ENCODE results near the gene ATP10A.

Gene ATP10A

GRCh38 chr15:25797511-25797935, 65.6 kb downstream of the ATP10A start:
- Histone ChIP-seq H3K27ac (ENCODE audit: low read depth, low read length) (no peak overlapping the region), H3K27me3 (ENCODE audit: control insufficient read depth in 1 of 2, insufficient read depth in 2 of 2, low read length in 2 of 2) (no peaks in the 10 kb centered on the region), H3K4me3 (ENCODE audit: low read depth in 1 of 2, low read length in 2 of 2) (no peak overlapping the region), H3K9me3 (ENCODE audit: control insufficient read depth in 1 of 2, low read length in 2 of 2) (peaks cover 5 to 23% of the 10 kb centered on the region in 2 donors), H3K4me1 (ENCODE audit: control insufficient read depth in 1 of 2, insufficient read depth in 2 of 2, low read length in 2 of 2) (no peaks in the 10 kb centered on the region), H3K9ac (ENCODE audit: low read depth in 1 of 2, low read length in 2 of 2) (no peak overlapping the region), H3K36me3 (ENCODE audit: control insufficient read depth in 1 of 2, insufficient read depth in 2 of 2, low read length in 2 of 2) (no peaks in the 10 kb centered on the region)

- Histone ChIP-seq H3K9me3 (ENCODE audit: control insufficient read depth in 1 of 2, low read length in 2 of 2) (peaks cover 4 to 23% of the 10 kb centered on the region in 2 donors), H3K36me3 (ENCODE audit: control insufficient read depth in 1 of 2, insufficient read depth in 2 of 2, low read length in 2 of 2) (no peaks in the 10 kb centered on the region), H3K27me3 (ENCODE audit: control insufficient read depth in 1 of 2, insufficient read depth in 2 of 2, low read length in 2 of 2) (no peaks in the 10 kb centered on the region), H3K4me3 (ENCODE audit: low read depth in 1 of 2, low read length in 2 of 2) (no peak overlapping the region), H3K9ac (ENCODE audit: low read depth in 1 of 2, low read length in 2 of 2) (no peak overlapping the region), H3K4me1 (ENCODE audit: control insufficient read depth in 1 of 2, insufficient read depth in 2 of 2, low read length in 2 of 2) (no peaks in the 10 kb centered on the region), H3K27ac (ENCODE audit: low read depth, low read length) (no peak overlapping the region)
Measured at GRCh38 chr15:25797035-25797434, 66.1 kb downstream of the ATP10A start.

DNA sequence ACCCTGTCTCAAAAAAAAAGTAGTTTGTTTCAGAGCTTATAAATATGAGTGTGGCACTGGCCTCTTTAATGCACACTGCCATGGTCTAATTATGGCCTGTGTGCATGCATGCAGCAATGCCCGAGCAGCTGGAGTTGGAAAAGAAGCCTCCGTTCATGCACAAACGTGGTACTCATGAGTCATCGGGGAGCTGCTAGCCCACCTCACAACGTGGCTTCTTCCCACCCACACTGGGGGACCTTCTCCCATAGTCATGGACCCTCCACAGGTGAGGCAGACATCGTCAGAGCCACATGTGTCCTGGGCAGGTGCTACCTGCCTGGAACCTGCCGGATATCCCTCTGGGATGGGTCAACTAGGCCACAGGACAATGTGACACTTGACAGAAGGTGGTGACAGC, 66.7 kb downstream of the ATP10A start:
- H3K27me3 ChIP-seq (ENCODE audit: control insufficient read depth in 1 of 2, insufficient read depth in 2 of 2, low read length in 2 of 2) = no peaks in the 10 kb centered on the region
- H3K27ac ChIP-seq (ENCODE audit: low read depth, low read length) = no peak overlapping the region
- no peak overlapping the region for H3K4me3 ChIP-seq (ENCODE audit: low read depth in 1 of 2, low read length in 2 of 2)
- H3K4me1 ChIP-seq (ENCODE audit: control insufficient read depth in 1 of 2, insufficient read depth in 2 of 2, low read length in 2 of 2) = no peaks in the 10 kb centered on the region
- no peak overlapping the region for H3K9ac ChIP-seq (ENCODE audit: low read depth in 1 of 2, low read length in 2 of 2)
- H3K9me3 ChIP-seq (ENCODE audit: control insufficient read depth in 1 of 2, low read length in 2 of 2) = peaks cover 4 to 18% of the 10 kb centered on the region in 2 donors
- no peaks in the 10 kb centered on the region for H3K36me3 ChIP-seq (ENCODE audit: control insufficient read depth in 1 of 2, insufficient read depth in 2 of 2, low read length in 2 of 2)

GRCh38 chr15:25795712-25796111, 67.4 kb downstream of the ATP10A start:
- no peak overlapping the region for H3K9ac ChIP-seq (ENCODE audit: low read depth in 1 of 2, low read length in 2 of 2)
- no peaks in the 10 kb centered on the region for H3K4me1 ChIP-seq (ENCODE audit: control insufficient read depth in 1 of 2, insufficient read depth in 2 of 2, low read length in 2 of 2)
- no peaks in the 10 kb centered on the region for H3K36me3 ChIP-seq (ENCODE audit: control insufficient read depth in 1 of 2, insufficient read depth in 2 of 2, low read length in 2 of 2)
- no peak overlapping the region for H3K4me3 ChIP-seq (ENCODE audit: low read depth in 1 of 2, low read length in 2 of 2)
- peaks cover 4 to 15% of the 10 kb centered on the region in 2 donors for H3K9me3 ChIP-seq (ENCODE audit: control insufficient read depth in 1 of 2, low read length in 2 of 2)
- H3K27ac ChIP-seq (ENCODE audit: low read depth, low read length) = no peak overlapping the region
- H3K27me3 ChIP-seq (ENCODE audit: control insufficient read depth in 1 of 2, insufficient read depth in 2 of 2, low read length in 2 of 2) = no peaks in the 10 kb centered on the region

GRCh38 chr15:25795061-25795460, 68.1 kb downstream of the ATP10A start:
- Histone ChIP-seq H3K9me3 (ENCODE audit: control insufficient read depth in 1 of 2, low read length in 2 of 2) (peaks cover 4 to 11% of the 10 kb centered on the region in 2 donors), H3K27me3 (ENCODE audit: control insufficient read depth in 1 of 2, insufficient read depth in 2 of 2, low read length in 2 of 2) (no peaks in the 10 kb centered on the region), H3K36me3 (ENCODE audit: control insufficient read depth in 1 of 2, insufficient read depth in 2 of 2, low read length in 2 of 2) (no peaks in the 10 kb centered on the region), H3K4me1 (ENCODE audit: control insufficient read depth in 1 of 2, insufficient read depth in 2 of 2, low read length in 2 of 2) (no peaks in the 10 kb centered on the region), H3K9ac (ENCODE audit: low read depth in 1 of 2, low read length in 2 of 2) (no peak overlapping the region), H3K27ac (ENCODE audit: low read depth, low read length) (no peak overlapping the region), H3K4me3 (ENCODE audit: low read depth in 1 of 2, low read length in 2 of 2) (no peak overlapping the region)

DNA sequence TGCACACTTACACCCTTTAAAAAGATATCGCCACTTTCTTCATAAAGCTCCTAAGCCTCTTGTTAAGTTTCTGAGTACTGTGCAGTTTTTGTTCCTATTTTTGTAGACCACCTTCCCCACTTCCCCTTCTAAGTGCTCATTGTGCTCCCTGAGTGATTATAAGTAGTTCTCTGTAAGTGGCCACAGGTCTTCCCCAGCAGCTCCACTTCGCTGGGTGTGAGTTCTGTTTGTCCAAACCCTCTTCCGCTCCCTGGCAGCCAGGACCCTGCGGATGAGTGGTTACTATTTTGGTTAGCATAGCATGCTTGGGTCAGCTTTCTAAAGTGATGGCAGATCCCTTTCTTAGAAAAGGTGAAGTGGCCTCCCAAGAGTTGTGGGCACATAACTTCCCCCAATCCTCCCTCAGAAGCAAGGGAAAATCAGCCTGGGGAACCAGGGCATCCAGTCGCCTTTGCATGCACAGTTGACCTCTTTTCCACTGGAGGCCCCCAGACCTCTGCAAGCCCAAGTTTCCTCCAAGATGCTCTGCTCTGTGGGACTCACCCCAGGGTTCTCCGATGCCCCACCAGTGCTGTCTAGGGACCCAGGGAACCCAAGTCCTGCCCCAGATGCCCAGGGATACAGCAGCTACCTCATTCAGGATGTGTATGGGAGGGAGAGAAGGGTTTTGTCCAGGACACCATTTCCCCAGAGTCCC, 69.6 kb downstream of the ATP10A start:
- Histone ChIP-seq H3K4me3 (ENCODE audit: low read depth in 1 of 2, low read length in 2 of 2) (no peak overlapping the region), H3K27me3 (ENCODE audit: control insufficient read depth in 1 of 2, insufficient read depth in 2 of 2, low read length in 2 of 2) (no peaks in the 10 kb centered on the region), H3K27ac (ENCODE audit: low read depth, low read length) (no peak overlapping the region), H3K9me3 (ENCODE audit: control insufficient read depth in 1 of 2, low read length in 2 of 2) (peaks cover 4 to 14% of the 10 kb centered on the region in 2 donors), H3K4me1 (ENCODE audit: control insufficient read depth in 1 of 2, insufficient read depth in 2 of 2, low read length in 2 of 2) (no peaks in the 10 kb centered on the region), H3K9ac (ENCODE audit: low read depth in 1 of 2, low read length in 2 of 2) (no peak overlapping the region), H3K36me3 (ENCODE audit: control insufficient read depth in 1 of 2, insufficient read depth in 2 of 2, low read length in 2 of 2) (no peaks in the 10 kb centered on the region)

- Histone ChIP-seq H3K9me3 (ENCODE audit: control insufficient read depth in 1 of 2, low read length in 2 of 2) (peaks cover 4 to 14% of the 10 kb centered on the region in 2 donors), H3K9ac (ENCODE audit: low read depth in 1 of 2, low read length in 2 of 2) (no peak overlapping the region), H3K27me3 (ENCODE audit: control insufficient read depth in 1 of 2, insufficient read depth in 2 of 2, low read length in 2 of 2) (no peaks in the 10 kb centered on the region), H3K4me3 (ENCODE audit: low read depth in 1 of 2, low read length in 2 of 2) (no peak overlapping the region), H3K27ac (ENCODE audit: low read depth, low read length) (no peak overlapping the region), H3K4me1 (ENCODE audit: control insufficient read depth in 1 of 2, insufficient read depth in 2 of 2, low read length in 2 of 2) (peaks cover 5 to 8% of the 10 kb centered on the region in 2 donors), H3K36me3 (ENCODE audit: control insufficient read depth in 1 of 2, insufficient read depth in 2 of 2, low read length in 2 of 2) (no peaks in the 10 kb centered on the region)
Measured at GRCh38 chr15:25792128-25792527, 71.0 kb downstream of the ATP10A start.

- Histone ChIP-seq H3K4me3 (ENCODE audit: low read depth in 1 of 2, low read length in 2 of 2) (no peak overlapping the region), H3K27ac (ENCODE audit: low read depth, low read length) (no peak overlapping the region), H3K4me1 (ENCODE audit: control insufficient read depth in 1 of 2, insufficient read depth in 2 of 2, low read length in 2 of 2) (peaks cover 5 to 8% of the 10 kb centered on the region in 2 donors), H3K27me3 (ENCODE audit: control insufficient read depth in 1 of 2, insufficient read depth in 2 of 2, low read length in 2 of 2) (no peaks in the 10 kb centered on the region), H3K9ac (ENCODE audit: low read depth in 1 of 2, low read length in 2 of 2) (no peak overlapping the region), H3K36me3 (ENCODE audit: control insufficient read depth in 1 of 2, insufficient read depth in 2 of 2, low read length in 2 of 2) (no peaks in the 10 kb centered on the region), H3K9me3 (ENCODE audit: control insufficient read depth in 1 of 2, low read length in 2 of 2) (peaks cover under 1 to 15% of the 10 kb centered on the region in 2 donors)
Measured at GRCh38 chr15:25790000-25790660, 73.0 kb downstream of the ATP10A start.

DNA sequence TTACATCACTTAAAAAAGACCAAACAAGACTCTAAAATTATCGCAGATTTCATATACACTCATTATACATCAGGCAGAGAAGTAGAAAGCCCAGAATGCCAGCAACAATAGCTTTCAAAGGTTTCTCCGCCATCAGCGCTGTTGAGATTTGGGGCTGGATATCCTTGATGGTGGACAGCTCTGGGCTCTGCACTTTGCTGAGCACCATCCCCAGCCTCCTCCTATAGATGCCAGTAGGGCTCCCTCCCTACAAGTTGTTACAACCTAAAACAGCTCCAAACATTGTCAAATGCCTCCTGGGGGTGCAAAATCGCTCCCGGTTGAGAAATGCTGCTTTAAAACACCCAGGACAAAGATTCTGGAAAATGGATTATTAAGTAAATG, 73.5 kb downstream of the ATP10A start:
- Histone ChIP-seq H3K9me3 (ENCODE audit: control insufficient read depth in 1 of 2, low read length in 2 of 2) (peaks cover 0 to 13% of the 10 kb centered on the region in 2 donors), H3K36me3 (ENCODE audit: control insufficient read depth in 1 of 2, insufficient read depth in 2 of 2, low read length in 2 of 2) (no peaks in the 10 kb centered on the region), H3K4me3 (ENCODE audit: low read depth in 1 of 2, low read length in 2 of 2) (no peak overlapping the region), H3K4me1 (ENCODE audit: control insufficient read depth in 1 of 2, insufficient read depth in 2 of 2, low read length in 2 of 2) (peaks cover 5 to 8% of the 10 kb centered on the region in 2 donors), H3K27ac (ENCODE audit: low read depth, low read length) (no peak overlapping the region), H3K9ac (ENCODE audit: low read depth in 1 of 2, low read length in 2 of 2) (no peak overlapping the region), H3K27me3 (ENCODE audit: control insufficient read depth in 1 of 2, insufficient read depth in 2 of 2, low read length in 2 of 2) (no peaks in the 10 kb centered on the region)

- peaks cover 0 to 11% of the 10 kb centered on the region in 2 donors for H3K9me3 ChIP-seq (ENCODE audit: control insufficient read depth in 1 of 2, low read length in 2 of 2)
- peaks cover 5 to 8% of the 10 kb centered on the region in 2 donors for H3K4me1 ChIP-seq (ENCODE audit: control insufficient read depth in 1 of 2, insufficient read depth in 2 of 2, low read length in 2 of 2)
- H3K27me3 ChIP-seq (ENCODE audit: control insufficient read depth in 1 of 2, insufficient read depth in 2 of 2, low read length in 2 of 2) = no peaks in the 10 kb centered on the region
- no peak overlapping the region for H3K9ac ChIP-seq (ENCODE audit: low read depth in 1 of 2, low read length in 2 of 2)
- no peaks in the 10 kb centered on the region for H3K36me3 ChIP-seq (ENCODE audit: control insufficient read depth in 1 of 2, insufficient read depth in 2 of 2, low read length in 2 of 2)
- no peak overlapping the region for H3K4me3 ChIP-seq (ENCODE audit: low read depth in 1 of 2, low read length in 2 of 2)
- H3K27ac ChIP-seq (ENCODE audit: low read depth, low read length) = no peak overlapping the region
Measured at GRCh38 chr15:25789211-25789610, 73.9 kb downstream of the ATP10A start.

All from duodenal mucosa (tissue), 2 donors.